Vagina (tissue), 2 donors: ENCODE results near the gene METTL21C. TPM values are rescaled to one million over a fixed set of nuclear protein-coding genes. Genes with fewer than 3 reads are reported as not detected.

Source experiments
- DNase-seq, 2 donors: peaks; one replicate each; pipeline ENCODE4 v3.0.0-alpha.2; 2017; ENCODE audit errors: extremely low spot score in 2 of 2
- H3K27ac ChIP-seq: fragments of 200-600 bp; sonication (generic); one replicate; pipeline ENCODE4 v1.5.1; 2019
- H3K27me3 ChIP-seq: fragments of 200-600 bp; sonication (generic); one replicate; pipeline ENCODE4 v1.5.1; 2019
- H3K36me3 ChIP-seq, 2 donors: fragments of 200-600 bp; sonication (generic); one replicate each; pipeline ENCODE4 v1.5.1; 2017 to 2019
- H3K4me1 ChIP-seq: fragments of 200-600 bp; sonication (generic); one replicate; pipeline ENCODE4 v1.5.1; 2019
- H3K4me3 ChIP-seq, 2 donors: fragments of 200-600 bp; sonication (generic); 1 replicate in 1 of 2; 2 replicates in 1 of 2; pipeline ENCODE4 v1.5.1; 2016 to 2019
- H3K9me3 ChIP-seq: fragments of 200-600 bp; sonication (generic); one replicate; pipeline ENCODE4 v1.5.1; 2019
- POLR2A ChIP-seq, 2 donors: fragments of 450-650 bp; IDR thresholded peaks; one replicate each; pipeline ENCODE4 v1.6.1; 2017; ENCODE audit warnings: antibody characterized with exemption in 2 of 2, mild to moderate bottlenecking in 2 of 2, moderate library complexity in 2 of 2
- POLR2AphosphoS5 ChIP-seq, 2 donors: sonication (generic); formaldehyde crosslinking; IDR thresholded peaks; one replicate each; pipeline ENCODE4 v1.9.0; 2017; ENCODE audit warnings: antibody characterized with exemption in 2 of 2, mild to moderate bottlenecking in 2 of 2, low read depth in 1 of 2; ENCODE audit not compliant: insufficient read depth in 1 of 2
- intact Hi-C: fragments of 100-400 bp; cut with DNase I; formaldehyde crosslinking; loops from one replicate; pipeline ENCODE4 v1.15.1; 2023
- total RNA-seq: library from RNA; depleted of rRNA; stranded (reverse); fragments of >200 nt; gene quantifications from one replicate; pipeline ENCODE4 v1.2.3, GENCODE V29; 2016
- TF ChIP-seq, protein P1 (sequence below), 3 experiments: fragments of 450-650 bp in 2 of 3; fragments of 200-600 bp in 1 of 3; sonication (generic) in 1 of 3; IDR thresholded peaks; one replicate each; pipeline ENCODE4 v1.5.1; 2017 to 2019; ENCODE audit warnings: antibody characterized with exemption in 3 of 3, mild to moderate bottlenecking in 2 of 3, moderate library complexity in 2 of 3

Gene METTL21C
- total RNA-seq, 1 donor from 2014 or later, result not detected

- TF ChIP-seq, protein P1, sequence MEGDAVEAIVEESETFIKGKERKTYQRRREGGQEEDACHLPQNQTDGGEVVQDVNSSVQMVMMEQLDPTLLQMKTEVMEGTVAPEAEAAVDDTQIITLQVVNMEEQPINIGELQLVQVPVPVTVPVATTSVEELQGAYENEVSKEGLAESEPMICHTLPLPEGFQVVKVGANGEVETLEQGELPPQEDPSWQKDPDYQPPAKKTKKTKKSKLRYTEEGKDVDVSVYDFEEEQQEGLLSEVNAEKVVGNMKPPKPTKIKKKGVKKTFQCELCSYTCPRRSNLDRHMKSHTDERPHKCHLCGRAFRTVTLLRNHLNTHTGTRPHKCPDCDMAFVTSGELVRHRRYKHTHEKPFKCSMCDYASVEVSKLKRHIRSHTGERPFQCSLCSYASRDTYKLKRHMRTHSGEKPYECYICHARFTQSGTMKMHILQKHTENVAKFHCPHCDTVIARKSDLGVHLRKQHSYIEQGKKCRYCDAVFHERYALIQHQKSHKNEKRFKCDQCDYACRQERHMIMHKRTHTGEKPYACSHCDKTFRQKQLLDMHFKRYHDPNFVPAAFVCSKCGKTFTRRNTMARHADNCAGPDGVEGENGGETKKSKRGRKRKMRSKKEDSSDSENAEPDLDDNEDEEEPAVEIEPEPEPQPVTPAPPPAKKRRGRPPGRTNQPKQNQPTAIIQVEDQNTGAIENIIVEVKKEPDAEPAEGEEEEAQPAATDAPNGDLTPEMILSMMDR (IDR thresholded peaks at IDR 0.05), result no peak
- TF ChIP-seq POLR2AphosphoS5 (IDR thresholded peaks at IDR 0.05; ENCODE audit: insufficient read depth in 1 of 2, low read depth in 1 of 2) (no peak), POLR2A (IDR thresholded peaks at IDR 0.05) (no peak)
- DNase-seq, result no peak
- Histone ChIP-seq H3K9me3 (no peaks in the 10 kb centered on the region), H3K4me1 (peaks cover 22% of the 10 kb centered on the region), H3K27ac (peak overlapping the region; percentile 34), H3K4me3 (no peak overlapping the region), H3K36me3 (no peaks in the 10 kb centered on the region), H3K27me3 (no peaks in the 10 kb centered on the region)
- intact Hi-C loops, result no loop called here
Observed at GRCh38 chr13:102709536-102709935, 14.7 kb upstream of the METTL21C start.

GRCh38 chr13:102708991-102709390, 14.1 kb upstream of the METTL21C start:
- no peak for TF ChIP-seq POLR2AphosphoS5 (IDR thresholded peaks at IDR 0.05; ENCODE audit: insufficient read depth in 1 of 2, low read depth in 1 of 2)
- no peaks in the 10 kb centered on the region for H3K9me3 ChIP-seq
- no peaks in the 10 kb centered on the region for H3K36me3 ChIP-seq
- H3K27me3 ChIP-seq, result no peaks in the 10 kb centered on the region
- no peak overlapping the region for H3K27ac ChIP-seq
- peaks cover 27% of the 10 kb centered on the region for H3K4me1 ChIP-seq
- intact Hi-C loops, result no loop called here
- DNase-seq, result no peak
- no peak overlapping the region for H3K4me3 ChIP-seq

DNA sequence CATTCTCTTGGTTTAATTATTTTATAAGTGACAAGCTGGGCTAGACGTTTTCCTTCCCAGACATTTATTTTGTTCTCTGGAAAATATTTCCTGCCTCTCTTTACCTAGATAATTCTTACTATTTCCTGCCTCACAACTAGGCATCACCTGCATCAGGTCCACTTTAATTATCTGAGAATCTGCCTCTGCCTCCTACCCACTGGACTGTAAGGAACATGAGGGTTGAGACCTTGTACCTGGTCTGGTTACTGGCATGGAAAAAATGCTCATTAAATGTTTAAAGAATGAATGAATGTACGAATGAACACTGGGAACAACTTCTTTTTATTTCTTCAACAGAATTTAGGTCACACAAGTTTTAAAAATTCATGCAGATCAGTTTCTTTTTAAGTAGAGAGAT, 13.4 kb upstream of the METTL21C start:
- Histone ChIP-seq H3K36me3 (no peaks in the 10 kb centered on the region), H3K27me3 (no peaks in the 10 kb centered on the region), H3K27ac (no peak overlapping the region), H3K9me3 (no peaks in the 10 kb centered on the region), H3K4me3 (no peak overlapping the region), H3K4me1 (peaks cover 27% of the 10 kb centered on the region)
- DNase-seq, result no peak
- intact Hi-C loops, result no loop called here
- TF ChIP-seq POLR2A (IDR thresholded peaks at IDR 0.05), result no peak

DNA sequence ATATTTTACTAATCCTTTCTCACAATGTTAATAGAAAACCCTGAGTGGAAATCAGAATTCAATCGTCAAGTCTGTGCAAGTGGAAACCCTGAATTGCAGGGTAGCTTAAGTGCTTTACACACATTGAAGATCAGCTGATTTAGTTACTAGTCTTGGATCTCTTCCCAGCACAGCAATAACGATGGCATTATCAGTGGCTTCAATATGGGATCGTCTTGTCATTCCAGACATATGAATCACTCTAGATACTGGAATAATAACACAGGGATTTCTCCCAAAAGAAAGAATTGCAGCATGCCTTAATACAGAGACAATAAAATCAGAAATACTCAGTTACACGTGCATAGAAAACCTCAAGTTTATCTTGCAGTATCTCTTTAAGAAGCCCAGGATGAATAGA, 12.6 kb upstream of the METTL21C start:
- Histone ChIP-seq H3K9me3 (no peaks in the 10 kb centered on the region), H3K27me3 (no peaks in the 10 kb centered on the region), H3K4me3 (no peak overlapping the region), H3K36me3 (no peaks in the 10 kb centered on the region), H3K27ac (peak overlapping the region; percentile 28), H3K4me1 (peaks cover 27% of the 10 kb centered on the region)
- TF ChIP-seq POLR2A (IDR thresholded peaks at IDR 0.05) (no peak), POLR2AphosphoS5 (IDR thresholded peaks at IDR 0.05; ENCODE audit: insufficient read depth in 1 of 2, low read depth in 1 of 2) (peak in 1 of 2 donors; percentile 64)
- DNase-seq, result no peak
- intact Hi-C loops, result no loop called here

GRCh38 chr13:102704238-102705058, 9.6 kb upstream of the METTL21C start:
- Histone ChIP-seq H3K36me3 (no peaks in the 10 kb centered on the region), H3K4me3 (no peak overlapping the region), H3K27ac (no peak overlapping the region), H3K4me1 (peaks cover 33% of the 10 kb centered on the region), H3K9me3 (no peaks in the 10 kb centered on the region), H3K27me3 (no peaks in the 10 kb centered on the region)
- intact Hi-C loops, result no loop called here
- no peak for TF ChIP-seq POLR2AphosphoS5 (IDR thresholded peaks at IDR 0.05; ENCODE audit: insufficient read depth in 1 of 2, low read depth in 1 of 2)
- TF ChIP-seq, protein P1 (IDR thresholded peaks at IDR 0.05), result no peak
- no peak for TF ChIP-seq POLR2A (IDR thresholded peaks at IDR 0.05)
- DNase-seq, result no peak

- no peaks in the 10 kb centered on the region for H3K9me3 ChIP-seq
- H3K4me1 ChIP-seq, result peaks cover 28% of the 10 kb centered on the region
- TF ChIP-seq POLR2A (IDR thresholded peaks at IDR 0.05), result no peak
- TF ChIP-seq, protein P1 (IDR thresholded peaks at IDR 0.05), result no peak
- TF ChIP-seq POLR2AphosphoS5 (IDR thresholded peaks at IDR 0.05; ENCODE audit: insufficient read depth in 1 of 2, low read depth in 1 of 2), result no peak
- H3K36me3 ChIP-seq, result no peaks in the 10 kb centered on the region
- DNase-seq, result no peak
- intact Hi-C loops, result no loop called here
- H3K27ac ChIP-seq, result peak overlapping the region; percentile 68
- H3K27me3 ChIP-seq, result no peaks in the 10 kb centered on the region
- H3K4me3 ChIP-seq, result no peak overlapping the region
Observed at GRCh38 chr13:102703726-102704035, 8.8 kb upstream of the METTL21C start.
